GM19043 (cell line): ENCODE results near the gene BPI.
"Not testable (repeated sequence)": the region's sequence is repeated elsewhere in the genome, so short reads cannot be mapped to it uniquely, and the experiment has no call there.

Experiments used
- ATAC-seq: cut with Tn5 transposase; IDR thresholded peaks from one replicate; pipeline ENCODE4 v1.9.1; 2021; ENCODE audit warnings: low read depth; ENCODE audit not compliant: unreplicated experiment

Gene BPI

DNA sequence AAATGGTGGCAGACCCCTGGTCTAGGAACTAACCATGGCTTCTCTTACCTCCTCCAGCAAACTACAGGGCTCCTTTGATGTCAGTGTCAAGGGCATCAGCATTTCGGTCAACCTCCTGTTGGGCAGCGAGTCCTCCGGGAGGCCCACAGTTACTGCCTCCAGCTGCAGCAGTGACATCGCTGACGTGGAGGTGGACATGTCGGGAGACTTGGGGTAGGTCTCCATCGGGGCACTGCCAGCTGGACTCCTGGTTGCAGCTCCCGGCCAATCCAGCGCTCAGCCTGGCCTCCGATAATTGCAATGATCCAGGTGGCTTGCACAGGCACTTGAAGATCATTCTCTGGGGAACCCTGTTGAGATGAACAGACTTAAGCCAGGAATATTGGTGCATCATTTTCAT, 50.3 kb downstream of the BPI start:
- no peak for ATAC-seq

DNA sequence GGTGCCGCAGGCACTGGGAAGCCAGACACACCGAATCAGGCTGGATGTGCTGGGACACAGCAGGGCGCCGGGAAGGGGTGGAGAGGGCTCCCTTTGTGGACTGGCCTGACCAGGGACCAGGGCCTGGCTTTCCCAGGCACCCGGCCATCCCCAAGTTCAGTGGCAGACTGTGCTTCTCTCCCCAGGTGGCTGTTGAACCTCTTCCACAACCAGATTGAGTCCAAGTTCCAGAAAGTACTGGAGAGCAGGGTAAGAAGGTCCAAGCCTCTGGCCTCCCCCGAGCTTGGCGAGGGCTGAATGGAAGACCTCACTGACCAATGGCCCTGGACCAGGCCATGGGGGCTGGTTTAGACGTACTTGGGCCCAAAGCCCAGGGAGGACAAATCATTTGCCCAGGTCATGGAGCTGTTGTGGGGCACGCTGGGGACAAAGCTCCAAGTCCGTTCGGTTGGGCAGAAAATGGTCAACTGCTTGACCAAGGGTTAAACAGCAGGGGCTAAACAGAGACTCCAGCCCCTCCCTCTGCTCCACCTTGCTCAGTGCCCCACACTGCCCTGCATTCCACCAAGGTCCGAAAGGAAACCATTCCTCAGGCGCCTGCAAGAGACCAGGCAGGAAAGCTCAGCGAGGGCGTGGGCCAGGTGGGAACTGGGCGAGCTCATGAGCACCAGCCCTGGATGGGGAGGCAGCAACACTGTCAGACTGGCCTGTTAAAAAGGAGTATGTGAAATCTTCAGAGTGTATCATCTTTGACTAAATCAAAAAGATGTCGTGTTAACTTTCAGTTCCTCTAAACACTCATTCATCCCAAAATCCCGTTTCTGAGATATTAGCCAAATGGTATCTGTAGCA, 51.4 kb downstream of the BPI start:
- no peak for ATAC-seq

DNA sequence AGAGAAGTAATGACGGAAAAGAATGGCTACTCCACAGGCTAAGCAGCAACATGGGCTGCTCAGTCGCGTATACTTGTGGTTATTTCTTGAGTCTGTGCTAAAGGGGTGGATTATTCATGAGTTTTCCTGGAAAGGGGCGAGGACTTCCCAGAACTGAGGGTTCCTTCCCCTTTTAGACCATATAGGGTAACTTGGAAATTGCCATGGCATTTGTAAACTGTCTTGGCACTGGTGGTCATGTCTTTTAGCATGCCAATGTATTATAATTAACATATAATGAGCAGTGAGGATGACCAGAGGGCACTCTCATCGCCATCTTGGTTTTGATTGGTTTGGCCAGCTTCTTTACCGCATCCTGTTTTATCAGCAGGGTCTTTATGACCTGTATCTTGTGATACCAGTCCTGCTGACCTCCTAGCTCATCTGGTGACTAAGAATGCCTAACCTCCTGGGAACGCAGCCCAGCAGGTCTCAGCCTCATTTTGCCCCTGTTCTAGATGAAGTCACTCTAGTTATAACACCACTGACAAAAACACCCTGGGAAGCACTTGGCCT, 53.8 kb downstream of the BPI start:
- no peak for ATAC-seq

DNA sequence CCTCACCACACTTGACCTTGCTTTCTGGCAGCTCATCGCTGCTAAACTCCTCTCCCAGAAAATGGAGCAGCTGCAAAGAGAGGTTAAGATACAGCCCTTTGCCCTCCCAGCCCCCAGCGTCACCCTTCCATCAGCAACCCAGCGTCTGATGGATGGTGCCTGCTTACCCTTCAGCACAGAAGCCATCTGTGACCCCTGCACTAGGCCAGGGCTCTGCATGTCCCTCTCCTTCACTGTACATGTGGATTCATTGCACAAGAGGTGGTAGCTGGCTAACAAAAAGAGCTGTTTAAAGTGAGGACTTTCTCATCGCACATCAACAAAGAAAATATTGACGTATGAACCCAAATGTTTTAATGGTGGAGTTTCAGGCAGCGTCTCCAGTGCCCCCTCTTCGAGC, 54.6 kb downstream of the BPI start:
- no peak for ATAC-seq

DNA sequence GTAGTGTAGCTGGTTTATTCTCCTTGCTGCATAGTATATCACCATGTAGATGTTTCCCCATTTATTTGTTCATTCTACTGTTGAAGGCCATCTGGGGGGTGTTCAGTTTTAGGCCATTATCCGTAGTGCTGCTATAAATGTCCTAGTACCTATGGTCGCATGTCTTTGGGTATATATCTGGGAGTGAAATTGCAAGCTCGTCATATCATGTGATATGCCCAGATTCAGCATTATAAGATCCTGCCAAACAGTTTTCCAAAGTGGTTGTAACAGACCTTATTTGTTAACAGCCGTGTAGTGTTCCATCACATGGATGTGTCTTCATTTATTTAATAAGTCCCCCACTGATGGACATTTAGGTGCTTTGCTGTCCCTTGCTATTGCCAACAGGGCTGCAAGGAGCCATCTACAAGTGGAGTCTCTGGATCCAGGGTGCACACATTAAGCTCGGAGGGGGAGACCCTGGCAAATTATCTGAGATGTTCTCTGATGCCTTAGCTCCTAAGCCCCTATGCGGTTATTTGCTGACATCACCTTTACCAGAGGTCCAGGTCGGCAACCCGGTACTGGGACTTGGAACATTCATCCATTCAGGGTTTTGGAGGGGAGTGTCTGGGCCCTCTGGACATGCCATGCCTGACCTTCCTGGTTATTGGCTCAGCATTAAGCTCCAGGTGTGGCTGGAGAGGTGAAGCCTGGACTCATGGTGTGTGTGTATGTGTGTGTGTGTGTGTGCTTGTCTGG, 59.2 kb downstream of the BPI start:
- no peak for ATAC-seq

DNA sequence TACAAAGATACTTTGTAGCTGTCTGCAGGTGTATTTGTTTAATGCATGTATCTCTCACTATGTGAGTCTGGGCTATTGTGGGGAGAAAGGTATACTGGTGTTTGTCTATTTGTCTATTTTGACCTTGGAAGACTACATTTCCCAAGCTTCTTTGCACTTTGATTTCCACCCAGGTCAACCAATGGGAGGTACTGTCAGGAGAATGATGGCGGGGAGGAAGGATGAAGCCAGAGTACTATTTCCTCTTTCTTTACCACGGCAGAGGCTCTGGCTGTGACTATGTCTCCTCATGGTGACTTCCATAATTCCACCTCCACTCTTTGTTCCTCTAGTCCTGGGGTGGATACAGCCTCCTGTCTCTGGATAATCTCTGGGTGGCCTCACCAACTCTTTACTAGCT, 65.4 kb downstream of the BPI start:
- ATAC-seq, result no peak

DNA sequence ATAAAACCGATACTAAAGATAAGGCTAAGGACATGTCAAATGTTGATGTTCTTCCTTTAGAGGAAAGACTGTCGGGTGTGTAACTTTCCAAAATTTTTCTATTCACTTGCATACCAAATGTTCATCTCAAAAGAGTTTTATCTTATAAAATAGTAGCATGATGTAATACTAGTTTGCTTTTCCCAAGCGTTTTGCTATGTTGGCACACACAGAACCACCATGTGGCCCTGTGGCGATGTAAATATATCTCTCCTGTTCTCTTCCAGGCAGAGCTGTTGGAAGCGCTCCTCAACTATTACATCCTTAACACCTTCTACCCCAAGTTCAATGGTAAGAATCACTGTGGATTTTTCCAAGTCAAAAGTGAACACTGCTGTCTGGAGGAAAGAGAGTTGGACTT, 68.8 kb downstream of the BPI start:
- no peak for ATAC-seq

DNA sequence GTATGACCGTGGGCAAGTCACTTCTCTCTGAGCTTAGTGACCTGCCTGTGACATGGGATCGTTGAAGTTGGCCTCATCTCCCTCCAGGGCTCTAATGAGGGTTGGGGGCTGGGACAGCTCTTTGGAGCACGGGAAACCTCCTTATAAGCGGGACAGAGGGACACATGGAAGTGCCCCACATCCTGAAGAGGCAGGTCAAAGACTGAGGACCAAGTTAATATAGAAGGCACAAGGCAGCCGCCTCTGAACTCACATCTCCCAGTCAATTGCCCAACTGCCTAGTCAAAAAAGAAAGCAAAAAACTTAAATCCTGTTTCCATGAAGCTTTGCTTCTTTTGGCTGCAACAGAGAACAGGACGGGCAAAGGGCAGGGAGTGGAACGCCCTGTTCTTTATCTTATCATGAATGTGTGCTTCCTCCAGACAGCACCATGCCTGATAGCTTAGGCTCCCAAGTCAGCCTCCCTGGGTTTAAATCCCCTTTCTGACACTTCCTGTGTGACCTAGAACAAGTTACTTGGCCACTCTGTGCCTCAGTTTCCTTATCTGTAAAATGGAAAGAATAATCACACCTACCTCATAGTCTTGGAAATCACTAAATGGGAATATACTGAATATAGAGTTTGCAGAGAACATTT, 69.4 kb downstream of the BPI start:
- ATAC-seq, result no peak

DNA sequence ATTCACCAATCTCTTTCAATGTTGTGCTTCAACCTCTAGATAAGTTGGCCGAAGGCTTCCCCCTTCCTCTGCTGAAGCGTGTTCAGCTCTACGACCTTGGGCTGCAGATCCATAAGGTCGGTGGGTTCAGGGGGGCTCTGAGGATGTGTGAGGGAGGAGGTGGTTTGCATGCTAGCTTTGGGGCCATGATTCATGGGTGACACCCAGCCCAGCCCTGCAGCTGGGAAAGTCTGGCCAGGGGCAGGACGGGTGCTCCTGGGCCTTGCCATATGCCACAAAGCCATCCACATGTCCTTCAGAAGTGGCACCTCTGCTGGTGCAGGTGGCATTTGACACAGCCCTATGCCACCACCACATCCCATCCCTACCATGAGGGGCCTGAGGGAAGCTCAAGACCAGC, 69.9 kb downstream of the BPI start:
- ATAC-seq, result no peak

DNA sequence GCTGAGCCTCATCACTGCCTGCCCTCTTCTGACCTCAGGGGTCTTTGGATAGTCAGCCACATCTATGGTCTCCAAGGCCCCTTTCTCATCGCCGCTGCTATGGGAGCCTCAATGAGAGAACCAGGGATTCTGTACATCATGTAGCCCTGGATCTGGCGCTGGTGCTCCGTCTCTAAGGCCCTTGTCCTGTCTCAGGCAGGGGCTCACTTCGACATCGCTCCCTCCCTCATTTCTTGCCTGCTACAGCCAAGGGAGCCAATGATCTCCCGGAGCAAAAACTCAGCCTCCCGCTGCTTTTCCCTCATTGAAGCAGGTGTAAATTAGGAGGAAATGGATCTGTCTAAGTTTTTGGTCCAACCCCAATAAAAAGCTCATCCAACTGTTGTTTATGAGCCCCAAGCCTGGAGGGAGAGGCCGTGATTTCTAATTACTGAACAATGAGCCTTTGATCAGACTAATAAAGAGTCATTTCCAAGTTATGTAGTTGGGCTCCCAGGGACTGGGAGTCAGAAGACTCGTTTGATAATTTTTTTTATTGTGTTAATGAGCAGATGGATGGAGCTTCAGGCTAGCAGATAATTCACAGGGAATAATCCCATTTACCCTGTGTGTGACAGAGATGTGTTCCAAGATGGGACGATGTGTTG, 73.2 kb downstream of the BPI start:
- ATAC-seq, result no peak

DNA sequence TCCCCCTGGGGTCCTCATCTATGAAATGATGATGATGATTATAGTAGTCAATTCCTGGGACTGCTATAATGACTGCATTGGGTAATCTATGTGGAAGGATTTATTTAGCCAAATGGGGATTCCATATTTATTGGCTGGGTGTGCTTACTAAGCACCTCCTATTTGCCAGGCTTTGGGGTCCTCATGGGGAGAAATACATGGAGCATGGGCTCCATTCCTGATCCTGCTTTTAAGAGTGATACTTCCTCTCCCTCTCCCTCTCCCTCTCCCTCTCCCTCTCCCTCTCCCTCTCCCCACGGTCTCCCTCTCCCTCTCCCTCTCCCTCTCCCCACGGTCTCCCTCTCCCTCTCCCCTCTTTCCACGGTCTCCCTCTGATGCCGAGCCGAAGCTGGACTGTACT, 73.9 kb downstream of the BPI start:
- not testable (repeated sequence) for ATAC-seq

DNA sequence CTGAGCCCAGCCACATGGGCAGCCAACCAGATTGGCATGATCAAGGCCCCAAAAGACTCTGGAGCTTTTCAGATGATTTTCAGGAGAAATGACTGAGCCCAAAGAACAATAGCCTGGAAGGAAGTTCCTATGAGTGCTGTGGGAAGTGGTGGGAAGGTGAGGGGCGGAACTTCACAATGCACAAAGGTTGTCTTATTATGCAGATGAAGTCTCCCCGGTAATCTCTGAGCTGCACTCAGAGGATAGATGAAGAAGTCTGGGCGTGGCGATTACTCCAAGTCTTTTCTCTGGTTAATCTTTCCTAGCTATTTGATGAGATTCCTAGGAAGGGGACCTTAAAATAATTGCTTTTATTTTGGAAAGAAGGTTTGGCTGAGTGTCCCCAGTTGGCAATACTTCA, 79.2 kb downstream of the BPI start:
- ATAC-seq, result no peak

DNA sequence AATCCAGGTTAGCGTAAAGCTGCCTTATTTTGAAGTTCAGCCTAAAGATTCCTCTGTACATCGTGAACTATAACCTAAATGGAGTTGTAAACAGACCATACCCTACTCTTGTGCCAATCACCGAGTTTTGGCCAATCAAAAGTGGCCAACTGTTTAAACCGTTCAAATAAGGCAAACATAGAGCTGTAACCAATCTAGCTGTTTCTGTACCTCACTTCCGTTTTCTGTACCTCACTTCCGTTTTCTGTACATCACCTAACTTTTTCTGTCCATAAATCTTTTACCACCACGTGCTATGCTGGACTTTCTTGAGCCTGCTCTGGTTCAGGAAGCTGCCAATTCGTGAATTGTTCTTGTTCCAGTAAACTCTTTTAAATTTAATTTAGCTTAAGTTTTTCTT, 82.0 kb downstream of the BPI start:
- ATAC-seq, result no peak

DNA sequence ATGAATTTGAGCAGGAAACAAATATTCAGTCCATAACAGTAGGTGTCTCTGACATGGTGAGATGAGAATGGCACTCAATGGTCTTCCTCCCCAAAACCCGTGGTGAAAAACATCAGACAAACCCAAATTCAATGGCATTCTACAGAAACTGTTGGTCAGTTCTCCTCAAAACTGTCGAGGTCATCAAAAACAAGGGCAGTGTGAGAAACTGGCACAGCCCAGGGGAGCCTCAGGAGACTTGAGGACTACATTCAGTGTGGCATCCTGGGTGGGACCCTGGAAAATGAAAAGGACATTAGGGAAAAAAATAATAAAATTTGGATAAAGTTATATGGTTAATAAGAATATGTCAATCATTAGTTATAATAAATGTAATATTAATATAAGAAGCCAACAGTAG, 82.9 kb downstream of the BPI start:
- no peak for ATAC-seq
